Lower leg skin (tissue), 3 donors: ENCODE data around the gene DNAJC11.

Experiments used
- POLR2A ChIP-seq, 2 donors: fragments of 450-650 bp; IDR thresholded peaks; one replicate each; pipeline ENCODE4 v1.6.1; 2016 to 2017; ENCODE audit warnings: antibody characterized with exemption in 2 of 2, mild to moderate bottlenecking in 1 of 2, moderate library complexity in 1 of 2
- TF ChIP-seq, protein P1 (sequence below), 3 donors: fragments of 450-650 bp; IDR thresholded peaks; one replicate each; pipeline ENCODE4 v1.5.1; 2016; ENCODE audit warnings: antibody characterized with exemption in 3 of 3, mild to moderate bottlenecking in 3 of 3, moderate library complexity in 2 of 3

DNA sequence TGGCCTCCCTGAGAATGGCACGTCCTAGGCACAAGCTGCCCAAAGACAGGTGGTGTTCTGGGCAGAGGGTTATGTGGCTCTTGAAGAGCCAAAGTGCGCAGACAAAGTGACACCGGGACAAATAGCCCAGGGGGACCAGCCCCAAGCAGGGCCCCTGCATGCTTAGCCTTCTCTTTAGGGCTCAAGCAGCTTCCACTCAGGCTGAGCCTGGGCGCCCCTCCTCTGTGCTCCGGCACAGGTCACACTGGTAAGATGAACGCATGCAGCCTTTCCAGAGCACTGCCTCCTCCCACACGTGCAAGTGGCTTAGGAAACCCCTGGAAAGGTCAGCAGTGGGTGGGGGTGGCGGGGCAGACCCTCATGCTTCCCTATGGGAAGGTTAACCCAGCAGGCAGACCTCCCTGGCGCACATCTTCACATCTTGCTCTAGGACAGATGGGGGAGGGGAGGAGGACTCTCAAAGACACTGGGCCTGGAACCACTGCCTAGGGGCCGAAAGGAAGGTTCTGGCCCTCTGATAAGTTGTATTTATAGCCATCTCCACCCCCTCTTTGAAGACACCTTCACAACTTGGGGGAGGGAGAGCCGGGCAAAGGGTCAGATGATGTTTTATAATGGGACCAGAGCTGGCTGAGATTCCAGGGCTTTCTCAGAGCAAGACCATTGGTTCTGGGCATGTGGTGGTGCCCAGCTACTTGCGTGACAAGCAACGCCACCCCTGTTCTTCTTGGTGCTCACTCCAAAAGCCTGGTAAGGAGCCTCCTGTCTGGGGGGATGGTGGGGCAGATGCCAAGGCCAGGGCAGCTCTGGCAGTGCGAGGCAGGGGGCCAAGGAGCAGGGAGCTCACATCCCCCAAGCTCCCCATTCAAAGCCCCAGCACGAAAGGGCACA, 104.5 kb downstream of the DNAJC11 start:
- TF ChIP-seq, protein P1, sequence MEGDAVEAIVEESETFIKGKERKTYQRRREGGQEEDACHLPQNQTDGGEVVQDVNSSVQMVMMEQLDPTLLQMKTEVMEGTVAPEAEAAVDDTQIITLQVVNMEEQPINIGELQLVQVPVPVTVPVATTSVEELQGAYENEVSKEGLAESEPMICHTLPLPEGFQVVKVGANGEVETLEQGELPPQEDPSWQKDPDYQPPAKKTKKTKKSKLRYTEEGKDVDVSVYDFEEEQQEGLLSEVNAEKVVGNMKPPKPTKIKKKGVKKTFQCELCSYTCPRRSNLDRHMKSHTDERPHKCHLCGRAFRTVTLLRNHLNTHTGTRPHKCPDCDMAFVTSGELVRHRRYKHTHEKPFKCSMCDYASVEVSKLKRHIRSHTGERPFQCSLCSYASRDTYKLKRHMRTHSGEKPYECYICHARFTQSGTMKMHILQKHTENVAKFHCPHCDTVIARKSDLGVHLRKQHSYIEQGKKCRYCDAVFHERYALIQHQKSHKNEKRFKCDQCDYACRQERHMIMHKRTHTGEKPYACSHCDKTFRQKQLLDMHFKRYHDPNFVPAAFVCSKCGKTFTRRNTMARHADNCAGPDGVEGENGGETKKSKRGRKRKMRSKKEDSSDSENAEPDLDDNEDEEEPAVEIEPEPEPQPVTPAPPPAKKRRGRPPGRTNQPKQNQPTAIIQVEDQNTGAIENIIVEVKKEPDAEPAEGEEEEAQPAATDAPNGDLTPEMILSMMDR (IDR thresholded peaks at IDR 0.05), result no peak
- no peak for TF ChIP-seq POLR2A (IDR thresholded peaks at IDR 0.05)
